DND-41 (cell line): Measurements from ENCODE around the gene RAB11FIP5.

ENCODE experiments used
- ATAC-seq: fragments of 200-7000 bp; cut with Tn5 transposase; 3 replicates; pipeline ENCODE4 v1.9.1; 2021; ENCODE audit warnings: low read depth; ENCODE audit not compliant: insufficient read depth
- DNase-seq: peaks from one replicate; pipeline ENCODE4 v3.0.0-alpha.2; 2020
- H2AFZ ChIP-seq: 2 replicates; pipeline ENCODE4 v1.6.0; 2012; ENCODE audit warnings: low read depth, low read length
- H3K27ac ChIP-seq: 2 replicates; pipeline ENCODE4 v1.5.1; 2012; ENCODE audit warnings: low read length, inconsistent platforms
- H3K27me3 ChIP-seq: fragments of 200-600 bp; sonication (generic); 2 replicates; pipeline ENCODE4 v1.6.0; 2012; ENCODE audit warnings: low read length, mild to moderate bottlenecking, inconsistent platforms; ENCODE audit not compliant: insufficient read depth, poor library complexity
- H3K36me3 ChIP-seq: 2 replicates; pipeline ENCODE4 v1.5.1; 2012; ENCODE audit warnings: low read length, inconsistent platforms; ENCODE audit not compliant: insufficient read depth
- H3K4me1 ChIP-seq: 2 replicates; pipeline ENCODE4 v1.5.1; 2012; ENCODE audit warnings: mild to moderate bottlenecking, low read length; ENCODE audit not compliant: insufficient read depth
- H3K4me2 ChIP-seq: 2 replicates; pipeline ENCODE4 v1.6.0; 2012; ENCODE audit warnings: mild to moderate bottlenecking, moderate library complexity, low read length, inconsistent platforms; ENCODE audit not compliant: insufficient read depth
- H3K4me3 ChIP-seq, 2 experiments: fragments of 200-600 bp in 1 of 2; shearing (Covaris generic) in 1 of 2; 2 replicates each; pipeline ENCODE4 v1.5.1; 2012 to 2016; ENCODE audit warnings: inconsistent platforms in 2 of 2, low read length in 2 of 2, mild to moderate bottlenecking in 2 of 2, low read depth in 1 of 2, moderate library complexity in 1 of 2
- H3K79me2 ChIP-seq: 2 replicates; pipeline ENCODE4 v1.6.0; 2012; ENCODE audit warnings: low read length, inconsistent platforms; ENCODE audit not compliant: insufficient read depth
- H3K9ac ChIP-seq: 2 replicates; pipeline ENCODE4 v1.6.0; 2012; ENCODE audit warnings: low read depth, mild to moderate bottlenecking, inconsistent platforms, low read length, moderate library complexity
- H3K9me3 ChIP-seq: 2 replicates; pipeline ENCODE4 v1.5.1; 2012; ENCODE audit warnings: low read length, moderate library complexity, mild to moderate bottlenecking, inconsistent platforms; ENCODE audit not compliant: insufficient read depth, severe bottlenecking
- H4K20me1 ChIP-seq: 2 replicates; pipeline ENCODE4 v1.6.0; 2012; ENCODE audit warnings: low read length; ENCODE audit not compliant: insufficient read depth
- CTCF ChIP-seq: IDR thresholded peaks from 2 replicates; pipeline ENCODE4 v1.5.1; 2012; ENCODE audit warnings: borderline replicate concordance, low read length, moderate library complexity, mild to moderate bottlenecking; ENCODE audit not compliant: poor library complexity, severe bottlenecking; ENCODE audit errors: extremely low read depth
- EZH2 ChIP-seq: IDR thresholded peaks from 3 replicates; pipeline ENCODE4 v1.6.1; 2012; ENCODE audit warnings: borderline replicate concordance, low read depth, mild to moderate bottlenecking, moderate library complexity, low read length, inconsistent platforms; ENCODE audit not compliant: severe bottlenecking

RAB11FIP5 gene

GRCh38 chr2:73054980-73055379 is 57.8 kb downstream of the RAB11FIP5 start:
- no peak overlapping the region for H2AFZ ChIP-seq
- no peak overlapping the region for H3K27ac ChIP-seq
- H3K4me3 ChIP-seq = no peak overlapping the region
- H3K36me3 ChIP-seq = peaks cover 19% of the 10 kb centered on the region
- H3K27me3 ChIP-seq = no peaks in the 10 kb centered on the region
- ATAC-seq = no peak
- no peaks in the 10 kb centered on the region; the same call in 1 of the 2 replicates for H3K79me2 ChIP-seq
- TF ChIP-seq CTCF = no peak
- TF ChIP-seq EZH2 = no peak
- no peaks in the 10 kb centered on the region for H4K20me1 ChIP-seq
- H3K9me3 ChIP-seq = peaks cover 15% of the 10 kb centered on the region
- no peak overlapping the region for H3K4me2 ChIP-seq
- DNase-seq = no peak
- no peaks in the 10 kb centered on the region for H3K4me1 ChIP-seq
- H3K9ac ChIP-seq = no peak overlapping the region

- ATAC-seq (no peak), DNase-seq (no peak)
- Histone ChIP-seq H4K20me1 (no peaks in the 10 kb centered on the region), H3K4me3 (no peak overlapping the region), H2AFZ (no peak overlapping the region), H3K27ac (no peak overlapping the region), H3K79me2 (no peaks in the 10 kb centered on the region), H3K9ac (no peak overlapping the region), H3K27me3 (no peaks in the 10 kb centered on the region), H3K36me3 (peaks cover 19% of the 10 kb centered on the region), H3K4me2 (no peak overlapping the region), H3K4me1 (no peaks in the 10 kb centered on the region), H3K9me3 (peaks cover 15% of the 10 kb centered on the region)
- TF ChIP-seq CTCF (no peak), EZH2 (no peak)
Observed at GRCh38 chr2:73053316-73054114, 59.2 kb downstream of the RAB11FIP5 start.

- Histone ChIP-seq H3K9ac (no peak overlapping the region), H3K36me3 (no peaks in the 10 kb centered on the region; the same call in 1 of the 2 replicates), H3K79me2 (no peaks in the 10 kb centered on the region), H4K20me1 (no peaks in the 10 kb centered on the region), H3K4me1 (no peaks in the 10 kb centered on the region), H3K27me3 (no peaks in the 10 kb centered on the region), H3K4me3 (no peak overlapping the region), H3K4me2 (no peak overlapping the region), H2AFZ (no peak overlapping the region), H3K27ac (no peak overlapping the region), H3K9me3 (no peaks in the 10 kb centered on the region)
- DNase-seq (peak; percentile 30), ATAC-seq (peak; percentile 66)
- TF ChIP-seq EZH2 (no peak), CTCF (no peak)
Observed at GRCh38 chr2:73050121-73050545, 62.6 kb downstream of the RAB11FIP5 start.
